ENCODE results near the gene ADCY4.

Gene ADCY4

GRCh38 chr14:24366721-24367513 is 32.0 kb upstream of the ADCY4 start:
- TF ChIP-seq ZFX (IDR thresholded peaks at IDR 0.05), result no peak
- no peak for TF ChIP-seq CTCF (conservative IDR thresholded peaks at IDR 0.05)
- H3K27ac ChIP-seq, result peak overlapping the region; percentile 46

GRCh38 chr14:24366413-24366720 is 31.5 kb upstream of the ADCY4 start:
- H3K27ac ChIP-seq, result peak overlapping the region; percentile 46
- TF ChIP-seq ZFX (IDR thresholded peaks at IDR 0.05) (0 out of 2 replicates have a peak, but pooled peaks have one; percentile 32), CTCF (conservative IDR thresholded peaks at IDR 0.05) (no peak)

- TF ChIP-seq ZFX (IDR thresholded peaks at IDR 0.05), result no peak
- peak; percentile 79 for TF ChIP-seq CTCF (conservative IDR thresholded peaks at IDR 0.05)
- H3K27ac ChIP-seq, result peak overlapping the region; percentile 46
Measured at GRCh38 chr14:24365600-24366412, 30.9 kb upstream of the ADCY4 start.

GRCh38 chr14:24364841-24365240 is 30.0 kb upstream of the ADCY4 start:
- no peak overlapping the region for H3K27ac ChIP-seq

DNA sequence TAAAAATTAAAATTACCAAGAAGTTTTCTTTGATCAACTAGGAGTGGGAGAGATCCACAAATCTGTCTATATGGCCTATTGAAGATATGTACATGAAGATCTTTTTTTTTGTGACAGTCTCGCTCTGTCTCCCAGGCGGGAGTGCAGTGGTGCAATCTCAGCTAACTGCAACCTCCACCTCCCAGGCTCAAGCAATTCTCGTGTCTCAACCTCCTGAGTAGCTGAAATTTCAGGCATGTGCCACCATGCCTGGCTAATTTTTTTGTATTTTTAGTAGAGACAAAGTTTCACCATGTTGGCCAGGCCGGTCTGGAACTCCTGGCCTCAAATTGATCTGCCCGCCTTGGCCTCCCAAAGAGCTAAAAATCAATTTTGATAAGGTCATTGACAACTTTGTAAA is 28.5 kb upstream of the ADCY4 start:
- TF ChIP-seq CTCF (conservative IDR thresholded peaks at IDR 0.05), result no peak
- TF ChIP-seq ZFX (IDR thresholded peaks at IDR 0.05), result no peak
- H3K27ac ChIP-seq, result no peak overlapping the region

More at GRCh38 chr14:24364841-24365240, 30.0 kb upstream of the ADCY4 start:
- TF ChIP-seq CTCF (conservative IDR thresholded peaks at IDR 0.05) (no peak), ZFX (IDR thresholded peaks at IDR 0.05) (no peak)

DNA sequence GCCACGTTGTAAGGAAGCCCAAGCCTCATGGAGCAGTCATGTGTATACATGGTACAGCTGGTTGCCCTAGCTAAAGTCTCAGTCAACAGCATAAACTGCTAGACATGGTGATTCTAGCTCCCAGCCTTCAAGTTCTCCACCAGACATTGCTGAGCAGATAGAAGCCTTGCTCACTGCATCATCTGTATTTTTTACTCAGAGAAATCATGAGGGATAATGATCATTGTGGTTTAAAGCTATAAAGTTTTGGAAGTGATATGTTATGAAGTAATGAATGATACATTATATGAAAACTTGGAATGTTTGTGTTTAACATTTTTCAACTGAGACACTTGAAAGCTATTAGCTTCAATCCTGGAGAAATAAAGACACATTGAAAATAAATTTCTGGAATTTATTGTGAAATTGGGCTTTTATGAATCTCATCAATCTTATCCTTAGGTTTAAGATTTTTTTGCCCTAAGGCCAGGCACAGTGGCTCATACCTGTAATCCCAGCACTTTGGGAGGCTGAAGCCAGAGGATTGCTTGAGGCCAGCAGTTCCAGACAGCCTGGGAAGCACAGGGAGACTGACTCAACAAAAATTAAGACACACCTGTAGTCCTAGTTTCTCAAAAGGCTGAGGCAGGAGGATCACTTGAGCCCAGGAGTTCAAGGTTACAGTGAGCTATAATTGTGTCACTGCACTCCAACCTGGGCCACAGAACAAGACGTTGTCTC is 27.5 kb upstream of the ADCY4 start:
- TF ChIP-seq ZFX (IDR thresholded peaks at IDR 0.05), result no peak
- TF ChIP-seq CTCF (conservative IDR thresholded peaks at IDR 0.05), result no peak
- H3K27ac ChIP-seq, result no peak overlapping the region
